GM12891 (cell line): ENCODE data around the gene FAM13B.
A peak's percentile ranks its signal among the peaks of the same experiment; 100 is the strongest.
"Not testable (repeated sequence)": the region's sequence is repeated elsewhere in the genome, so short reads cannot be mapped to it uniquely, and the experiment has no call there.

Experiments used
- DNase-seq: peaks from one replicate; pipeline ENCODE4 v3.0.0; 2011; ENCODE audit warnings: low spot score; ENCODE audit not compliant: insufficient read length
- FAIRE-seq: peaks from 2 replicates; lab custom pipeline; 2011; peaks lifted over from hg19 to GRCh38; lab: Jason Lieb, UNC
- PAX5 ChIP-seq: IDR thresholded peaks from 2 replicates; pipeline ENCODE4 v1.6.1; 2011; ENCODE audit warnings: low read length, moderate library complexity, mild to moderate bottlenecking; ENCODE audit not compliant: insufficient read depth, severe bottlenecking
- POLR2A ChIP-seq: IDR thresholded peaks from 2 replicates; pipeline ENCODE4 v1.6.1; 2011; ENCODE audit warnings: low read depth, low read length, control low read depth
- POLR2AphosphoS5 ChIP-seq: IDR thresholded peaks from 2 replicates; pipeline ENCODE4 v1.6.1; 2011; ENCODE audit warnings: low read depth, low read length, control low read depth
- POU2F2 ChIP-seq: IDR thresholded peaks from 2 replicates; pipeline ENCODE4 v1.6.1; 2011; ENCODE audit warnings: low read depth, mild to moderate bottlenecking, control low read depth, low read length, moderate library complexity
- SPI1 ChIP-seq: IDR thresholded peaks from 2 replicates; pipeline ENCODE4 v1.6.1; 2011; ENCODE audit warnings: low read depth, low read length, control low read depth
- TAF1 ChIP-seq: IDR thresholded peaks from 2 replicates; pipeline ENCODE4 v1.6.1; 2011; ENCODE audit warnings: low read depth, low read length, control low read depth

FAM13B gene

GRCh38 chr5:138033386-138033808 is 518 bp upstream of the FAM13B start:
- FAIRE-seq (peak; percentile 56), DNase-seq (no peak)
- TF ChIP-seq TAF1 (no peak), POU2F2 (peak; percentile 24; the same call in 1 of the 2 replicates)

- peak; percentile 43 for DNase-seq
- FAIRE-seq = peak; percentile 93
- TF ChIP-seq SPI1 = peak; percentile 83
- TF ChIP-seq TAF1 = peak; percentile 8; the same call in 1 of the 2 replicates
- TF ChIP-seq POLR2A = peak; percentile 51; the same call in 1 of the 2 replicates
- TF ChIP-seq POLR2AphosphoS5 = no peak
- no peak for TF ChIP-seq PAX5
- TF ChIP-seq POU2F2 = no peak; the same call in 1 of the 2 replicates
Measured at GRCh38 chr5:138032028-138032571, 779 bp downstream of the FAM13B start.

- FAIRE-seq = no peak
- TF ChIP-seq POU2F2 (no peak), PAX5 (no peak), POLR2A (no peak), POLR2AphosphoS5 (no peak), TAF1 (no peak), SPI1 (no peak)
- no peak for DNase-seq
Measured at GRCh38 chr5:138029944-138030343, 2.9 kb downstream of the FAM13B start.

- peak; percentile 59 for FAIRE-seq
- no peak for DNase-seq
- no peak for TF ChIP-seq POU2F2
- TF ChIP-seq TAF1 = no peak
- TF ChIP-seq POLR2A = no peak
- TF ChIP-seq SPI1 = no peak
- TF ChIP-seq PAX5 = no peak
- TF ChIP-seq POLR2AphosphoS5 = no peak
Measured at GRCh38 chr5:138029501-138029900, 3.4 kb downstream of the FAM13B start.

- FAIRE-seq (no peak), DNase-seq (no peak)
Measured at GRCh38 chr5:138028971-138029365, 3.9 kb downstream of the FAM13B start.

GRCh38 chr5:138028262-138028970 is 4.5 kb downstream of the FAM13B start:
- DNase-seq, FAIRE-seq: not testable (repeated sequence)

More at GRCh38 chr5:138028971-138029365, 3.9 kb downstream of the FAM13B start:
- TF ChIP-seq TAF1 = no peak
- no peak for TF ChIP-seq POLR2A
- TF ChIP-seq POU2F2 = no peak
- TF ChIP-seq SPI1 = no peak
- no peak for TF ChIP-seq PAX5
- no peak for TF ChIP-seq POLR2AphosphoS5

GRCh38 chr5:138026793-138027192 is 6.1 kb downstream of the FAM13B start:
- FAIRE-seq = not testable (repeated sequence)

GRCh38 chr5:138025285-138025684 is 7.6 kb downstream of the FAM13B start:
- TF ChIP-seq SPI1 (no peak), POU2F2 (no peak), POLR2AphosphoS5 (no peak), TAF1 (no peak), POLR2A (no peak), PAX5 (no peak)
- DNase-seq (no peak), FAIRE-seq (no peak)

More at GRCh38 chr5:138026793-138027192, 6.1 kb downstream of the FAM13B start:
- not testable (repeated sequence) for DNase-seq

- TF ChIP-seq PAX5 (no peak), TAF1 (no peak), POLR2AphosphoS5 (no peak), POLR2A (no peak), SPI1 (no peak), POU2F2 (no peak)
- FAIRE-seq (no peak), DNase-seq (no peak)
Measured at GRCh38 chr5:138024117-138024516, 8.8 kb downstream of the FAM13B start.

GRCh38 chr5:138022912-138023311 is 10.0 kb downstream of the FAM13B start:
- no peak for FAIRE-seq
- TF ChIP-seq POLR2AphosphoS5 (no peak), POLR2A (no peak), POU2F2 (no peak), SPI1 (no peak), PAX5 (no peak), TAF1 (no peak)
- DNase-seq = no peak
